Erythroblast (primary cell): Measurements from ENCODE around the gene NEK5.

Source experiments
- GATA1 ChIP-seq: IDR thresholded peaks from 2 replicates; pipeline ENCODE4 v1.6.1; 2011; ENCODE audit warnings: low read depth, mild to moderate bottlenecking, control low read depth, low read length, moderate library complexity
- POLR2A ChIP-seq: IDR thresholded peaks from 2 replicates; pipeline ENCODE4 v1.6.1; 2011; ENCODE audit warnings: mild to moderate bottlenecking, low read length

DNA sequence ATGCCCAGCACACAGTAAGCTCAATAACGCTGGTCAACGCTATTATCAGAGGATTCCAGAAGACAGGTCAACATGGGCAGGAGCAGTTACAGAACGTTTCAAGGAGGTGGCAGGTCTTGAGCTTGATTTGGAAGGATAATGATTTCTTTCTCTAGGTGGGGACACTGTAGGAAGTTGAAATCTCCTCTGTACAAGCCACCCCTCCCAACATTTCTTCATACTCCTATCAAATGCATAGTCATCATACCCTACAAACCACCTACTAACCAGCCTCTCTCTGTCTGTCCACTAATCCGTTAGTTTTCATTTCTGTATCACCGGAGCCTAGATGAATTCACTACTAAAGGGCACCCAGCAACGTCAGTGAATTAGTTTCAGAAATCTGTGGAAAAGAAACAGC is 118.9 kb downstream of the NEK5 start:
- TF ChIP-seq POLR2A, result peak; percentile 34
- no peak for TF ChIP-seq GATA1
